HG02943 (cell line): ENCODE data around the gene GORASP1.

Experiments used
- ATAC-seq: cut with Tn5 transposase; IDR thresholded peaks from one replicate; pipeline ENCODE4 v1.9.1; 2021; ENCODE audit warnings: mild to moderate bottlenecking, low read depth, moderate library complexity; ENCODE audit not compliant: unreplicated experiment

The GORASP1 gene

DNA sequence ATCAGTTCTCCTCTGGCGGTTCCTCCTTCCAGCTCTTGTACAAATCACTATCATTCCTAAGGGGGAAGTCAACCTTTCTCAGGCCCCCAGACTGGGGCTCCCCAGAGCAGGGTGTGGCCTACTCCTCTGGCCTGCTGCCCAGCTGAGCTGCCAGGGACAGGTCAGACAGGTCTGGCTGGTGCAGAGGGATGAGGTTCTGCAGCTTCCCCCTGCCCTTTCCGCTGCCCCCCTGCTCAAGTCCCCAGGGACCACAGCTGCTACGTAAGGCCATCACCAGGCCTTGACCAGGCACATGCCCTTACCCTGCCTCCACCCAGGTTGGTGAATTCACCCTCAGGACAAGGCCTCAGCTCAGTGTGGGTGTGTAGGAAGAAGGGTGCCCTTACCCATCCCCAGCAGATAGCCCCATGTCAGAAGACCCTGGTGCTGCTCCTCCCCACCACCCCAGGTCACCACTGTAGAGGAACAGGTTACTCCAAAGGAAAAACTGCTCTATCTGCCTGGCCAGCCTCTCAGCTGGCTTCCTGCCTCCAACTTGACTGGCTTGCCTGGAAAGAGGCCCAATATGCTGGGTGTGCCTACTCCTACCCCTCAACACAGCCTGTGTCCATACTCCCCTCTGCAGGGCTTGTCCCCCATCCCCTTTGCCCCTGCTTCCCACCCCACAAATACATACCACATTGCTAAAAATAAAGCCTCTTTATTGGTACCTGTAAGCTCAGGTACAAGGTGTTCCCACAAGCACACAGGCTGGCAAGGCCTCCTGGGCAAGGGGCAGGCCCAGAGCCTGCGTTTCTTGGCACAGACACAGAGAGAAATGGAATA, 34.0 kb upstream of the GORASP1 start:
- no peak for ATAC-seq

- ATAC-seq, result no peak
Measured at GRCh38 chr3:39140341-39140971, 33.0 kb upstream of the GORASP1 start.

GRCh38 chr3:39139442-39139841, 32.0 kb upstream of the GORASP1 start:
- no peak for ATAC-seq

DNA sequence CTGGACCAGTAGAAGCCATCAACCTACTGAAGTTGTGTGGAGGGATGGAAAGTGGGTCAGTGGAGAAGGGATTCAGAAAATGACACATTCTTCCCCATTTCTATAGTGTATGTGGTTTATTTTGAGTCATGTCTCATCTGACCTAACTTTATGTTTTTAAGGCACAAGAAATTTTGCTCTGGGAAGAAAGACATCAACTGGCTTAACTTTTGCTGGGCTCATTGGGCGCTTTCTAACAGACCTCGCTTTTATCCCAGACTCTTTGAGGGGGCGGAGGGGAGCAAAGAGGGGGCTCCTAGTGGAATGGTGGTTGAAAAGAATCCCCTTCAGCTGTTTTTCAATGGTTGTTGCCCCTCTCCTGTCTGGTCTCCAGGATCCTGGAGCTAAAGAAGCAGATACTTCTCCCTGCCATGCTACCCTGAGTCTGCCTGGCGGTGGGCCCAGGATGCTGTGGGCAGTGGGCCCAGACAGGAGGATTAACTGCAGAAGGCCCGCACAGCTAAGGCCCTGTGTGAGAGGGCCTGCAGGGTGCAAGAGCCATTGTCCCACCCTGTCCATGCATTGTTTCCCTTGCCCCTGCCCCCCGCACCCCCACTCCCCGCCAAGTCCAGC, 31.5 kb upstream of the GORASP1 start:
- ATAC-seq, result no peak

DNA sequence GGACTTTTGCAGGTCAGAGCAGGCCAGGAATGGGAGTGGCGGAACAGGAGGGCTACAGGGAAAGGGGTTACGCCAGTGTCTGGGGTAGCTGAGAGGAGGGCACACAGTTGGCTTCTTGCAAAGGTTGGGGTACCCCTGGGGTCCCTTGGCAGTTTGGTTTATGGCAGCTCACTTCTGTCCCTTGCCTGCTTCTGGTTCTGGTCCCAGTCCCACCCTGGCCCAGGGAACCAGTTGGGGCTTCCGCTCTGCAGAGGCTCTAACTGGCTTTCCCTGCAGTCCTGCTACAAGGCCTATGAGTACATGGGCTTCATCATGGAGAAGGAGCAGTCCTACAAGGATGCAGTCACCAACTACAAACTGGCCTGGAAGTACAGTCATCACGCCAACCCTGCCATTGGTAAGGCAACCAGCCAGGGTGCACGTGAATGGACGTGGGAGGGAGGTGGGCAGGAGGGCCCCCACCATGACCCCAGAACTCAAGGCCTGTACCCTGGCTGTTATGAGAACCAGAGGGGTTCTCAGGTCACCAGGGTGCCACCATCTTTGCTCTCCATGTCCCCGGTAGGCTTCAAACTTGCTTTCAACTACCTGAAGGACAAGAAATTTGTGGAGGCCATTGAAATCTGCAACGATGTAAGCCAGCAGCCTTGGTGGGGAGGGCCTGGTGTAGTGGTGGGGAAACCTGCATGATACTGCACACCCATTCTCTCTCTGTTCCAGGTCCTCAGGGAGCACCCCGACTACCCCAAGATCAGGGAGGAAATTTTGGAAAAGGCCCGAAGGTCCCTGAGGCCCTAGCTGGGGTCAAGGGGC, 30.8 kb upstream of the GORASP1 start:
- no peak for ATAC-seq

DNA sequence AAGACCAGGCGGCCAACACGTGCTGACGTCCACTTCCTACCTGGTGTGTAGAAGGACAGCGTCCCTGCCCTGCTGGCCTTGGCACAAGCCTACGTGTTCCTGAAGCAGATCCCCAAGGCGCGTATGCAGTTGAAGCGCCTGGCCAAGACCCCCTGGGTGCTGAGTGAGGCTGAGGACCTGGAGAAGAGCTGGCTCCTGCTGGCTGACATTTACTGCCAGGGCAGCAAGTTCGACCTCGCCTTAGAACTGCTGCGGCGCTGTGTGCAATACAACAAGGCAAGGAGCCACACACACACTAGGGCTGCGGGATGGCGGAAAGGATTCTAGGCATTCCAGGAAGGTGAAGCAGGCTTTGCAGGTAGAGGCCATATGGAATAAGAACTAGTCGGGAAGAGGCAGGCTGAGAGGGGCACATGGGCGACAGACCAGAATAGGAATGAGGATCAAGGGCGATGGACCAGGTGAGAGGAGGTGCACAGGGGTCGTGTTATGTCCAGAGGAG, 30.1 kb upstream of the GORASP1 start:
- ATAC-seq, result no peak

GRCh38 chr3:39136533-39137434, 29.4 kb upstream of the GORASP1 start:
- no peak for ATAC-seq

DNA sequence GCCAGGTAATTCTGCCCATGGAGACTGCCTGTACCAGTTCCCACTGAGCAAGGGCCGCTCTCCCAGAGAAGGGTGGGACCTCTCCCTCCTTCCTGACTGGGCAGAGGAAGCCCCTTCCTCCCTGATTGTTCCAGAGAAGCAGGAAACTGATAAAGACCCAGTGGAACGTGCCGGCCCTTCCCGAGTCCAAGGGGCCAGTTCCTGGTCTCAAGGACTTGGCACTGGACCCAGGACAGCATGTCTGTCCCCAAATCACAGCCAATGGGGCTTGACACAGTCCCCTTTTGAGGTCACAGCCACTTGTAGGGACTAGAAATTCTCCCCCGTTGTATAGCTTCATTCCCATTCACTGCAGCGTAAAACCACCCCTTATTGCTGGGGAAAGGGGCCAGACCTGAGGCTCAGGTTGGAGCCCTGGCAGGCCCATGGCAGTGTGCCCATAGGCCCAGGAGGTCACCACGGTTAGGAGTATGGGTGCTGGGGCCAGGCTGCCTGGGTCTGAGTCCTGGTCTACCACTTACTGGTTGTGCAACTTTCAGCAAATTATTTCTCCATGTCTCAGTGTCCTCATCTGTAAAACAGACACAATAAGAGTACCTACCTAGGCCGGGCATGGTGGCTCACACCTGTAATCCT, 27.9 kb upstream of the GORASP1 start:
- no peak for ATAC-seq

DNA sequence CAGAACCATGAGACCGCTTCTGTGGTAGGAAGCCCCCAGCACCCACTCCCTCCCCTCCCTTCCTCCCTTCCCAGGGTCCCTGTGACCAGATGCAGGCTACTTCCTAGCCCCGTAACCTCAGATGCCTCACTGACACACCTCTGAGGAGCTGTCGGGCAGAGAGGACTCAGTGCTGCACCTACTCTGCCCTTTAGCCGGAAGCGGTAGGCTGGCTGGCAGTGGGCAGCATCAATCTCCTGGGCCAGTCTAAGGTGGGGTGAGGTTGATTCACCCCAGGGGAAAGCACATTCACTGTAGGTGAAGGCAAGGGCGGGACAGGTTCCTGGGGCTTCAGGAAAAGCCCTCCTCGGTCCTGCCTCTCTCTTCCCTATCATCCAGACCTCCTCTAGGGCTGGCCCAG, 26.9 kb upstream of the GORASP1 start:
- no peak for ATAC-seq

DNA sequence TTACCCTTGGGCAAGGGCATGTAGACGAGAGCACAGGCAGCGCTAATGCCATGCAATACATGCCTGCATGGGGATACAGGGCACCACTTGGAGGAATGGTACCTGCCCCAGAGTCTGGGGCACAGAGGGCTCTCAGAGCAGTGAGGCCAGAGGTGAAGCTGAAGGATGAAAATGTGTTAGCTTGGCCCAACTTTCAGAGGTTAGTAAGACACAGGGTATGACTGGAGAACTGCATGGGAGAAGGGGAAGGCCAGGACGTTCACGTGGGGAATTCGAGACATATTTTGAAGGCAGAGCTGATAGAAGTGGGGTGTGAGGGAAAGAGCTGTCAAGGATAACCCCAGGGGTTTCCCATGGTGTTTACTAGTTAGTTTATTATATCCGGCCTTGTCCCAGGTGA, 26.4 kb upstream of the GORASP1 start:
- ATAC-seq, result no peak

- no peak for ATAC-seq
Measured at GRCh38 chr3:39133093-39133490, 25.7 kb upstream of the GORASP1 start.

DNA sequence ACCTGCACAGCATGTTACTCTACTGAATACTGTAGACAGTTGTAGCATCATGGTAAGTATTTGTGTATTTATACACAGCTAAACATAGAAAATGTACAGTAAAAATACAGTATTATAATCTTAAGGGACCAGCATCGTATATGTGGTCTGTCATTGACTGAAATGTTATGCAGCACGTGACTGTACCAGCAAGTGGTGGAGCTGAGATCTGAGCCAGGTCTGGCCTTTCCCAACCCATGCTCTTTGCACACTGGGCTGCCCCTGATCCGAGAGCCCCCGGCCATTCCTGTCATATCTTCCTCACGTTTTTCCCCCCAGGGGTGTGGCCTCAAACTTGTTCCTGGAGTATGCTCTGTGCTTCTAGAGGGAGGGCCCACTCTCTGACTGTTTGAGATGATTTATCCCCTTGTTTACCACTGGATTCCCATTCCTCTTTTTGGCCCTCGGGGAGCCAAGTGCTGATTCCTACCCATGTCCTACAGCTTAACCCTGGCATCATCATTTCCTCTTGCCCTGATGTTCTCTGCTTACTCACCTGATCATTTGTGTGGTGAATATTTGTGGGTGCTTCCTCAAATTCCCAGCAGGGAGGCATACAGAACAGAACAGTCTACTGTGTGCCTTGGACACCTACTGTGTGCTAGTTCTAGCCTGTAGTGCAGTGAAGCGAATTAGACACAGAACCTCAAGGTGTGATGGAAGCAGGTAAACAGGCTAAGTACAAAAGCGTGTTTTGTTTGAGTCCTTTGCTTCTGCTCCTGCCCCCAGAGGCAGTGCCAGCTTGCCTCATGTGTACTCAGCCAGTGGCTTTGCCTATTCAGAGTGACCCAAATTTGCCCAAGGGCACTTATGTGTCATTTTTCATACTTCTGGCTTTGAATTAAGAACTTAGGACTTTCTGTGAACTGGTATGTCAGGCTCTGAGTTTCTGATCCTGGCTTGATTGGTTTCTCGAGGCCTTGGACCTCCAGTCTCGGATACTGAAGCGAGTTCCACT, 25.0 kb upstream of the GORASP1 start:
- no peak for ATAC-seq

GRCh38 chr3:39130693-39131265, 23.4 kb upstream of the GORASP1 start:
- no peak for ATAC-seq

DNA sequence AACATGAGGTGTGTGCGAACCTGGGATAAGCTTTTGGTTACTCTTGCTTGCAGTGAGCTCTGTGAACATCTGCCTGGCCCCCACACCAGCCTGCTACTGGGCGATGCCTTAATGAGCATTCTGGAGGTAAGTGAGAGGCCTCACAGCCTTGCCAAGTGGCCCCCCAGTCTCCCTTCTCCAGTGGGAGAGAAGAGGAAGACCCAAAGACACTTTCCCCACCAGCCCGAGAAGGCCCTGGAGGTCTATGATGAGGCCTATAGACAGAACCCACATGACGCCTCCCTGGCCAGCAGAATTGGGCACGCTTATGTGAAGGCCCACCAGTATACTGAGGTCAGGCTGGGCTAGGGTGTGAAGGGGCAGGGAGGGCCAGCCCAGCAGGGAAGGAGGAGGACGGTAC, 22.6 kb upstream of the GORASP1 start:
- ATAC-seq, result no peak

GRCh38 chr3:39128951-39129350, 21.5 kb upstream of the GORASP1 start:
- no peak for ATAC-seq

GRCh38 chr3:39127908-39128304, 20.5 kb upstream of the GORASP1 start:
- no peak for ATAC-seq

DNA sequence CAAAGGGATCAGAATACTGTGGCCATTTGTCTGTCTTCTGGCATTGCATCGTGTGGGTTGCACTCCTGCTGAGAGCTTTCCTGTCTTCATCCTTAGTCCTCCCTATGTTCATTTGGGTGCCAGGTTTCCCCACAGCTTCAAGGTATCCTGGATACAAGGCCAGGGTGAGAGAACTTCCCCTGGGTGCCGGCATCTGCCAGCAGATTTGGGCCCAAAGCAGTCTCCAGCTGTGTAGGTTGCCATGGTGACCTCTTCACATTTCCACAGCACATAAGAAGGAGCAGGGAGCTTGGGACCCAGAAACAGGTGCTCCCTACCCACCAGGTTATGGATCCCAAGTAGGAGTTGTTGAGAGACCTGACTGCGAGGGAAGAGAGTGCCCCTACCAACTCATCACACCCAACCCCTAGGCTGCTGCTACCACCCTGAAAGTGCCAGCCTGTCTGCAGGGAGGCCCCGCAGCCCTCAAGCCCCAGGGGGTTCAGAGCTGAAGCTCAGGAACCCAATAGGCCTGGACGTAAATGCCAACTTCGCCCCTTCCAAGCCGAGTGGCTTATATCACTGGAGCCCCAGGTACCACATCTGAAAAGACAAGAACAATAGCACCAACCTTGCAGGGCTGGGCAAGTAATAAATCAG, 20.0 kb upstream of the GORASP1 start:
- ATAC-seq, result no peak
